Stimulated activated CD8-positive, alpha-beta memory T cell treated with anti-CD3 and anti-CD28 coated beads, Interleukin-7, amount 100 ng/mL, for 1 hour (primary cell): Measurements from ENCODE around the gene CD36.

Source experiments
- DNase-seq, 2 donors: peaks; one replicate each; pipeline ENCODE4 v3.0.0-alpha.2; 2020; ENCODE audit warnings: low read depth in 2 of 2

Gene CD36

DNA sequence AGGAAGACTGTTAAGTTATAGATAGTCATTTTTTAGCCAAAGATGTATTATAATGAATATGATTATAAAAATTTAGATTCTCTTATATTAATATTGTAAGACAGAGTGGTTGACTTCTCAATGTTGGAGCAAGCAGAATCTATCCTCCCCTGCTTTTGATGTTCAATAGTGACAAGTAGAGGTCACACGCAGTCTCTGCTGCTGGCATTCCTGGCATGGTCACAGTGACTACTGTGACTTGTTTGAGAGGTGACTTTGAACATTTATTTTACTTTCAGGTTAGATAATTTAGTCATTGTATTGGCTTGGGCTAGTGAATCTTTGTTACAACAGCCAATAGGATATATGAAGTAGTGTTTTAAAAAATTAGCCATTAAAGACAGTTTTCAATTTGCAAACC lies 13.7 kb upstream of the CD36 start:
- DNase-seq: no peak

- DNase-seq: no peak
Observed at GRCh38 chr7:80629023-80629422, 9.4 kb upstream of the CD36 start.

DNA sequence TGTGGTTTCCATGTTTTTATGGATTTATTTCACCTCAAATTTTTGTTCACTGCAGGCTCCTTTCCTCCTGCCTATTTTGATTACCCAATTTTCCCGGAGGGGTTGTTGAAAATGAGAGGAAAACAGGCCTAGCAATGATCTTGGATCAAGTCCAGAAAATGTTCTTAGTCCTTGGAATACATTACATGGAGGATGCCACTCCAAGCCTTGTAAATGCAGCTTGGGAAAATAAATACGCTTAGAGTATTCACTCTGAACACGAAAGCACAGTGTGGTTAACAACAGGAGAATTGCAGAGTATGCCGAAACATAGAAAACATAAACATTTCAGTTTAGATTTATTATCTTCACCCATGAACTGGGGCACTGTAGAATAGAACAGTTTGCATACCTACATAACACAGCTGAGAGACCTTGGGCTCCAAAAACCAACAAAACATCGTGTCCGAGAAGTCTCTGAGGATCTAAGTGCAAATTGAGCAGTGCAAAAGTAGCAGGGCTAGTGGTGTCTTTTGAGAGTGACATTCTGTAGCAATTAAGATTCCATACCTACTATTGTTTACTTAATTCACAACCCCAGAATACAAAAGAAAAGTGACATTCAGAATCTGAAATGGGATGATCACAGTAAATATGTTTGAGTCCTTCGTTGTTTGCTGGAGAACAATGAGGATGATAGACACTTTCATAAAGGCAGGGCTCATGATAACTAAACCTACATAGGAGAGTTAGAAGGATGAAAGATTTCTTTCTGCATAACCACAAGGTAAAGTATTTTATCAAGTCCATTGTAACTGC lies 7.6 kb upstream of the CD36 start:
- no peak for DNase-seq

GRCh38 chr7:80631421-80631820 lies 7.0 kb upstream of the CD36 start:
- no peak for DNase-seq

DNA sequence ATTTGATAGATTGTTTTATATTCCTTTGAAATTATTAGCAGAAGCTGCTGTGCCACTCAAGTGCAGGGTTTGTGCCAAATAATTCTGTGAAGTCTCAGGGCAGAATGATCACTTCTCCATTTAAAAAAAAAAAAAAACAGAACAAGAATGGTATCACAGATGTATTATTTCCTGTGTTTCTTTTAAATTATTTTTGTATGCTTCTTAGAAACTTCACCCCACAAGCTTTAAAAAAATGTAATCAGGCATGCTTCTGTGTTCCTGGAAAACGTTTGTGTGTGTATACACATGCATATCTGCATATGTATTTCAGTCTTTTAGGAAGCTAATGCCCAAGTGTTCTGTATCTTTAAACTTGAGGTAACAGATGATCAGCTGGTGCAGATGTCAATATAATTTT lies 6.3 kb upstream of the CD36 start:
- DNase-seq: no peak

GRCh38 chr7:80632819-80633218 lies 5.6 kb upstream of the CD36 start:
- no peak for DNase-seq

- no peak for DNase-seq
Observed at GRCh38 chr7:80634505-80634904, 3.9 kb upstream of the CD36 start.

GRCh38 chr7:80635533-80635932 lies 2.9 kb upstream of the CD36 start:
- DNase-seq: no peak

GRCh38 chr7:80635998-80636397 lies 2.4 kb upstream of the CD36 start:
- DNase-seq: no peak

DNA sequence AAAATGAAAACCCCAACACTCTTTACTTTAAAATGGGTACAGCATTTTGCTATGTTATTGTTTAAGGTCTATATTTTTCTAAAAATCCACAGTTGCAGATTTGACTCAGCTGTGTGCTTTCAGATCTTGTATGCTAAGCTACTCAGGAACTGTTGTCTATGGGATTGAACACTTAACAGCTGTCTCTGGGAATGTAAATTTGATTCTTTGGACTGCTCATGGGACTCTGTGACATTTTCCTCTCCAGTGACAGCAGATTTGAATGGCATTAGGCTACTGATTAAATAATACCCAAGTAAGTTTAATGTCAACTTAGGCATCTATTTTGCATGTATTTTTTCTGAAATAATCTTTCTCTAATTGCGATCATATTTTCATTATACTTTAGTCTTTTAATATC lies 1.7 kb upstream of the CD36 start:
- DNase-seq: no peak

DNA sequence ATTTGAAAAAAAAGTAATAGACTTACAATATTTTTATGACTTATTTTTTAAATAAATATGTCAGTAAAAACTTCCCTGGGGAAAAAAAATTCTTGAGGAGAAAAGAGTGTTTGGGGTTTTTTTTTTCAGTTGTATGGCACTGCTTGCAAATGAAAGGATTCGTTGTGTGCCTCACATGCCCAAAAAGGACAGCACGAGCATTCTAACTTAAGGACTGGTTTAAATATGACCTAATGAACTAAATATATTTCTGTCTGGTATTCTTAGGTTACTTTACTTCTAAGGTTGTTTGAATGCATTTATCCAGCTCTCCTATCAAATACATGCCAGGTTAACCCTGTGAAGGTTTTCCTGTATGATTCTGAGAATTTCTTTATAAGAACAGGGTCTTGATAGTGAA lies 988 bp upstream of the CD36 start:
- no peak for DNase-seq

DNA sequence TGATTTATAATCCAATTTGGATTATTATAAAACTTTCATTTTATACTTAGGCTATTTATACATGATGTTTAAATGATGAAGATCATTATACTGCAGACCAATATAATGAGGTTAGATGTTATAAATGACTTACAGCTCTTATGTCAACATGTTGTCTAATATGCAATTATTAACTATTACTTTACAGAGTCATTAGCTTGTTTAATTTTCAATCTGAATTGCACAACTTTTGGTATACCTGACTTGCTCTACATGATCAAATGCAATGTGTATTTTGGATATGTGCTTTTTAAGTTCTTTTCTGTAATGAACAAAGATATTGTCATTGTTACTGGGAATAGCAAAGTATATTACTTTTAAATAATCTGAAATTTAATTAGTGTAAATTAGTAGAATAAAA lies 569 bp downstream of the CD36 start:
- no peak for DNase-seq

- no peak for DNase-seq
Observed at GRCh38 chr7:80640846-80641245, 2.4 kb downstream of the CD36 start.

- no peak for DNase-seq
Observed at GRCh38 chr7:80641548-80641947, 3.1 kb downstream of the CD36 start.

DNA sequence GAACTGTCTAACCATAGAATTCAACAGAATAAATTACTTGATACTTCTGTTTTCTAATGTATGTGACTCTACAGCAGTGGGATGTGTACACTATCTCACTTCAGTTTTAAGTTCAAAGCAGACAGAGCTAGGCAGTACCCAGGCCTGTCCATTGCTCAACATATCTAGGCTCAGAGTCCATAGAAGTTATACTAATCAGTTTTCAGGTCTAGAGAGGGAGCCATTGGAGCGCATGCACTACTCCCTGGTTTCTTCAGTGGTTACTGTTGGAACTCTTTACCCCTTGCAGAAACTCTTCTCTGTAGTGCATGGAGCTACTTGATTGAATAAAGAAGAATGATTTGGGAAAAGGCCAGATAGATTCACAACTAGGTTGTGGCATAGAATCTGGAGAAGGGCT lies 4.4 kb downstream of the CD36 start:
- DNase-seq: no peak

DNA sequence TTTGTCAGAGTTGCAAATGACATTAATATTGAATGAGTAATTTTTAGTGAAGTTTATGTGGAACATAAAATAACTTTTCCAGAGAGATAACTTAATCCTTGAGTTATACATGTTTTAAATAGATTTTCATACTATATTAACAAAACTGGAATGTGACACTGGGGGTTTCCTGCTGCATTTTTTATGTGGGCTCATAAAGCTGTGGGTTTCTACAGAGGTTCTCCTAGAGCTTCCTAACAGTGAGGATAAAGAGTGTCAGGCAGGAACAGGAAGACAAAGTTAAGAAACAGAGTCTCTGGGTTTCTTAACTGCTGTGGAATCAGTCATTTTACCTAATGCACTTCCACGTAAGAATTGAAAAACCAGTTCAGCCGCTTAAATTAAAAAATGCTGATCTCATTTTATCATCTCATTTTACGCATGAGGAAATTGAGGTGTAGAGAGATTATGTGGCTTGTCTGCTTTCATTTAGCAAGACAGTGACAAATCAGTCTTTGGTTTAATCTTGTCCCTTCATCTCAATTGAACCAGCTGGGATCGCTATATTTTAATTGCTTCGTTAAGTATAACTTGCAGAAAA lies 5.0 kb downstream of the CD36 start:
- no peak for DNase-seq

DNA sequence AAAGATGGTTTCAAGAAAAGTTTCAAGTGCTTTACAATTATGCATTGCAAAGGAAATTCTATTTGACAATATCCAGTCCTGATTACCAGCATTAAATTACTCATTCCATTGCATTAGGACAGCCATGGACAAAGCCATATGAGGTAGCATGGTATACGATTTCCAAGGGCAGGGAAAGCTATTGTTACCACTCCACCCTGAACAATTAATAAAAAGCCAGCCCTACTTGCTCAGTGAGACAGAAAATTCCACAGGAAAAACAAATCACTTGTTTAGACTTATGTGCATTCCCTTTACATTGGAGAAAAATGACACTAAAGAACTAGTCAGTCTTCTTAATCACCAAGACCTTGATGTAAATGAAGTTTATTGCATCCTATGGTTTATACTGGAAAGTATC lies 5.6 kb downstream of the CD36 start:
- DNase-seq: no peak

DNA sequence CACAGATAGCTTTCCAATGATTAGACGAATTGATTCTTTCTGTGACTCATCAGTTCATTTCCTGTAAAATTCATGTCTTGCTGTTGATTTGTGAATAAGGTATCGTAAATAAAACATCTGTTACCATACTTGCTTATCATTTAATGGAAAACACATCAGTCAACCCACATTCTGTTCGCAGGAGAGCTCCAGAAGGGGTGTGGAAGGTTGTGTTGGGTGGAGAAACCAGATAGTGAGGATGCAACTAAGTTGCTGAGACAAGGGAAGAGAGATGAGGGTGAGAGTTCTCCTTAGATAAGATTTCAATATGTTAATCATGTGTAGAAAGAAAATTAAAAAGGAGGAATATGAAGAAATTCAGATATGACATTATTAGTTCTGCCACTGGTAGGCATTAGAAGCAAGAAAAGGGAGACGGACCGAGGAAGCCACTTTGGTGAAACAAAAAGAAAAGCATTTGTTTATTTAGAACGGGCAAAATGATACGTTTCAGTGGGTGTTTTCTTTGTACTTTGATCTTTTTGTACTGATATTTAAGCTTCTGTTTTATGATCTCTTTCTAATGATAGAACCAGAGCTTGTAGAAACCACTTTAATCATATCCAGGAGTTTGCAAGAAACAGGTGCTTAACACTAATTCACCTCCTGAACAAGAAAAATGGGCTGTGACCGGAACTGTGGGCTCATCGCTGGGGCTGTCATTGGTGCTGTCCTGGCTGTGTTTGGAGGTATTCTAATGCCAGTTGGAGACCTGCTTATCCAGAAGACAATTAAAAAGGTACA lies 7.8 kb downstream of the CD36 start:
- DNase-seq: no peak

DNA sequence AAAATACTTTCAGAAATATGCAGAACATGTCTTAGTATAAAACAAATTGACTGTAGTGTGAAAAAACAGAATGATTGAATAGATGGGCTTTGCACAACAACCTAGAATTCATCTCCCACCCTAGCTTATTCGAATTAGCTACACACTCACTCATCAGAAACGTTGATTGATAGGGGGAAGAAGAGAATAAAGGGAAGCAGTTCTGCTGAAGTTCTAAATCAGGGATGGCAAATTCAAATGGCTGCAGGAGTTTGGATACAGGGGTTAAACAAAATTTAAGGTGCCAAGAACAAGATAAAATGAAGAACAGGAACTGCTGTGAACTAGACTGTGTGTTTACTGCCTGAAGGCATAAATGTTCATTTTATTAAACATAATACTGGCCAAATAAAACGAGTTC lies 9.0 kb downstream of the CD36 start:
- DNase-seq: no peak

- DNase-seq: no peak
Observed at GRCh38 chr7:80648031-80648600, 9.7 kb downstream of the CD36 start.

DNA sequence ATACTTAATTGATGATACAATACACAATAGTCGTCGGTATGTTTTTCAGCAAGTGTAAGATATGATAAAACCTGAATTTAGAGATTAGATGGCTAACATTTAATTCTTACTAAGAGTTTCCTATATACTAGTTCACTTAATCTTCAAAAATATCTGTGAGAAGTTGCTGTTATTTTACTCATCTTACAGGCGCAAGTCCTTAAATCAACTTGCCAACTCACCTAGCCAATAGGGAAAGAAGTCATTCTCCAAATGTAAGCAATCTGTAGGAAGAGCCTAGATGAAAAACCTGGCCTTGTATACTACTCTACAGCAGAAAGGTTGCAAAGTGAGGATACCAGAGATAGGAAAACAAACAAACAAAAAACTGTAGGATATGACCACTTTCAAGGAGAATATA lies 10.6 kb downstream of the CD36 start:
- no peak for DNase-seq

- DNase-seq: no peak
Observed at GRCh38 chr7:80650030-80650429, 11.6 kb downstream of the CD36 start.

- no peak for DNase-seq
Observed at GRCh38 chr7:80651471-80651870, 13.0 kb downstream of the CD36 start.
